Muscle of arm (tissue), 12 donors: ENCODE measurements around the gene DEF6. TPM values are rescaled to one million over a fixed set of nuclear protein-coding genes. Genes with fewer than 3 reads are reported as not detected.
"Not testable (repeated sequence)": the region's sequence is repeated elsewhere in the genome, so short reads cannot be mapped to it uniquely, and the experiment has no call there.

Experiments used
- DNase-seq: peaks from one replicate; pipeline ENCODE4 v3.0.0-alpha.2; 2013
- polyA plus RNA-seq, 12 donors: library from polyadenylated mRNA; unstranded; fragments of 120-200 nt; gene quantifications; one replicate each; pipeline ENCODE4 v1.2.1, GENCODE V29; 2013; ENCODE audit not compliant: insufficient read length in 12 of 12

The DEF6 gene
- polyA plus RNA-seq, 12 donors: 2.9 to 16.7 (median 4.4) TPM; not detected in 1

DNA sequence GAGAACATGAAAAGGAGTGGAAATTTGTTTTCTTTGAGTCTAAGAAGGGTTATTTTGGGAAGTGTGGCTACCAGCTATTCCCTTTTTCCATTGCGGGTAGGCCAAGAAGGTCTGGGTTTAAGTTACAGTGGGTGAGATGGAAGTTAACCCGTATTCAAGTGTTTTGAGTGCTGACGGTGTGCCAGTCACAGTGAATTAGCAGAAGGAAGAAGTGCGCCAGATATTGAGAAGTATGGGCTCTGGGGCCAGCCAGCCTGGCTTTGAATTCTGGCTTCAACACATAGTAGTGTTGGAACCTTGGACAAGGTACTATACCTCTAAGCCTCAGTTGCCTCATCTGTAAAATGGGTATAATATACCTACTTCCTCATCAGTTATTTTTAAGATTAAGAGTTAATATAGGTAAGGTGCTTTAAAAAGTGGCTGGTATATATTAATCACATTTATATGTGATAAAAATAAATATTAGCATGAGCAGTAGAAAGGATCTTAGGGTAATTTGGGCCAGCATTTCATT is 21.8 kb upstream of the DEF6 start:
- DNase-seq: no peak

DNA sequence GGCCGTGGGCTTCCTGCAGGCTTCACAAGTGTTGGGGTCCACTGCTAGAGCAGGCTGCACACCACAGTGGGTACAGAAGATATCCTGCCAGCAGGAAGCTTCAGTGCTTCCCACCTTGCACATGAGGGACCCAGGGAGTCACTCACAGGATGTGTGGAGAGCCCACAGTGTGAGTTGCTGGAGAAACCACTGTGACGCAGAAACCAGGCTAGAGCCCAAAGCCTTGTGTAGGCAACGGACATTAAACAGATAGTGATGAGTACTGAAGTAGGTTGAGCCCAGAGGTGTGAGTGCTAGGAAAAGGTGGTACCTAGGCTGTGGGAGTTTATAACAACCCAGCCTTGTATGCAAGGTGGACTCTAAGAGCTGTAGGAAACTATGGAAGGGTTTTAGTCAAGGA is 18.9 kb upstream of the DEF6 start:
- no peak for DNase-seq

DNA sequence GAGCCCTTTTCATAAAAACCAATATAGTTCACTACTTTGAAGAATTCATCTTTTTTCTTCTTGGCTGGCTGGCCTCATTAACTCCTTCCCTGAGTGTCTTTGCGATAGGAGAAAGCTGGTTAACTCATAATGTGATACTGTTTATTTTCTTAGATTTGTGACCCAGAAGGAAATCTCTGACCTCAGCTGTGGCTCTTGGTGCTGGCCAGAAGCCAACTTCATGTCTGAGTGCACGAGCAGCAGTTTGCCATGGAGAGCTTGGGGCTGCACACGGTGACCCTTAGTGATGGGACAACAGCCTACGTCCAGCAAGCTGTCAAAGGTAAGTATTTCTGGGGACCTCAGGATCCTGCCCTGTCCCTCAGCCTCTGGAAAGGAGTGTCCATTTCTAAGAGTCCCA is 16.7 kb upstream of the DEF6 start:
- DNase-seq: no peak

DNA sequence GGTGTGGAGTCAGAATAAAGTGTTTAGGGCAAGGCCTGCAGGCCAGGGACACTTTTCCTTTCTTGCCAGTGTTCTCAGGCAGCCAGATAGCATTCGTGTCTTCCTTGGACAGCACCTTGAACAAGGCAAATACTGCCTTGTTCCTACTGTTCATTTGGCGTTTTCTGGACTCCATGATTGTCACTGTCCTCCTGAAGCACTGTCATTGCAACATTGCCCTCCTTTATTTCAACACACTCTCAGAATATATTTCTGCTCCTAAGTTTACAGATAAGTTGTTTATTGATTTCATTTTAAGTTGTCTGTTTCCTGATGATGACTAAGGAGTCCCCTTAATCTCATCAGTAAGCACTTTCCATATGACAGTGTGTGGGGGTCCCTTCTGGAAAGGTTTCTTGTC is 15.1 kb upstream of the DEF6 start:
- no peak for DNase-seq

DNA sequence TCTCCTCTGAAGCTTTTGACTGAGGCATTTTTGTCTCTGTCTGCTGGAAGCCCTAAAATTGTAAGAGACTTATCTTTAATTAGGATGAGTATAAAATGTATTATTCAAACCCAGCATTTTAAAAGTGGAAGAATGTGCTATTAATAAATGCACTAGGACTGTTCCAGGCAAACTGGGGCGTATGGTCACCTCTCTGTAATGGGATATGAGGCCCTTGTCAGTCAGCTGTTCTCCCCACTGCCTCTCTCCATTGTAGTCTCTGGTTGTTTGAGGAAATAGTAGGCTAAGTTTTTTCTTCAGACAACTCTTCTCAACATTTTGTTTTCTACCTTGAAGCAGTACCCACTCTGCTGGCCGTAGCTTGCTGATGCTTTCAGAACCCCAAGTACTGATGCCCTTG is 14.3 kb upstream of the DEF6 start:
- DNase-seq: no peak

DNA sequence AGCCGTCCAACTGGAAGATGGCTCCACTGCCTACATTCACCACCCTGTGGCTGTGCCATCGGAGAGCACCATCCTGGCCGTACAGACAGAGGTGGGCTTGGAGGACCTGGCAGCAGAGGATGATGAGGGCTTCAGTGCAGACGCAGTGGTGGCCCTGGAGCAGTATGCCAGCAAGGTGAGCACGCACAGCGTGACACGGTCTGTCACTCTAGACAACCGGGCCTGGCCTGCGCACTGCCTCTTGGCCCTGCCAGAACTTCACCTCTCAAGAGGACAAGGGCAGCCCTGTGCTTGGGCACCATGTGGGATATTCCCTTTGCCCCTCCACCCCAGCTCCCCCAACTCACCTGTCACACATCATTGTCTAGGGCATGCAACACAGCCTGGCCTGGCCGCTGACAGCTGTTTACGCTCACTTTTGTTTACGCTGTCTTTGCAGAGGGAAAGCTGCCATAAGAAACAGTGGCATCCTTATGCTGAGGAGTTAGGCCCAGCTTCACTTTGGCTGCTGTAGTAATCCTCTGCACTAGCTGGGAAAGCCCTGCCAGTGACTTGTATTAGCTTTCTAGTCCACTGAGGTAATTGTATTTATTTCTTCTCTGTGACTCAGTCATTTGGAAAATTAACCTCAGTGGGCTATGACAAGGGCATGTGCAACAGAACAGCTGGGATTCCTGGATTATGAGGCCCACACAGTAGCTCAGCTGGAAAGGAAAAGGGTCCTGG is 9.8 kb upstream of the DEF6 start:
- DNase-seq: no peak

DNA sequence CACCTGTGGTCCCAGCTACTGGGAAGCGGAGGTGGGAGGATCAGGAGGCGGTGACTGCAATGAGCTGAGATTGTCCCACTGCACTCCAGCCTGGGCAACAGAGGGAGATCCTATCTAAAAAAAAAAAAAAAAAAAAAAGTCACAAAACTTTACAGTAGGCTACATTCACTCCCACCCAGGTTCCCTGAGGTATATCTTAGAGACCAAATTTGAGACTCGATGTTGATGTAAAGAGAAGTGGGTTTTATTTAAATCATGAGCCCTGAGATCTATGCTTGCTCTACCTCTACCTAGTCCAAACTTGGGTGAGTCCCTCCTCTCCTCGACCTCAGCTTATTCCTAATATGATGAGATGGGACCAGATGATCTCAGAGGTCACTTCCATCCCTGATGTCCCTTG is 8.8 kb upstream of the DEF6 start:
- DNase-seq: no peak

DNA sequence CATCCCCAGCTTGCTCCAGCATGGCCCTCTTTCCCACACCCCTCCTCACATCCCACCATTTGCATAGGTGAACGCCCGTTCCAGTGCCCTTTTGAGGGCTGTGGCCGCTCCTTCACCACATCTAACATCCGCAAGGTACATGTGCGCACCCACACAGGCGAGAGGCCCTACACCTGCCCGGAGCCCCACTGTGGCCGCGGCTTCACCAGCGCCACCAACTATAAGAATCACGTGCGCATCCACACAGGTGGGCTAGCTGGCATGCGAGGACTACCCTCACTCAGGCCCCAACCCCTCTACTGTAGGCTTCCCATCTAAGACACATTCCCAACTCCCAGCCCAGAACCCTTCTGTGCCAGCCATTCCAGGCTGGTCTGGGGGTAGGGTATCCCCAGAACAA is 6.1 kb upstream of the DEF6 start:
- DNase-seq: no peak

DNA sequence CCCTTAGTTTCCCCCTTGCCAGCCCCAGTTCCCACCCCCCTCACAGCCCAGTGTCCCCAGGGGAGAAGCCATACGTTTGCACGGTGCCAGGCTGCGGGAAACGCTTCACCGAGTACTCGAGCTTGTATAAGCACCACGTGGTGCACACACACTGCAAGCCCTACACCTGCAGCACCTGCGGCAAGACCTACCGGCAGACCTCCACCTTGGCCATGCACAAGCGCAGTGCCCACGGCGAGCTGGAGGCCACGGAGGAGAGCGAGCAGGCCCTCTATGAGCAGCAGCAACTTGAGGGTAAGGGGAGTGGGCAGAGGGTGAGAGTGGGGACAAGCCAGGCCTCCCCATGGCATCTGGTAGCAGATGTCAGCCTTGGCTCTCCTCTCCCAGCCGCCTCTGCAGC is 5.1 kb upstream of the DEF6 start:
- DNase-seq: no peak

DNA sequence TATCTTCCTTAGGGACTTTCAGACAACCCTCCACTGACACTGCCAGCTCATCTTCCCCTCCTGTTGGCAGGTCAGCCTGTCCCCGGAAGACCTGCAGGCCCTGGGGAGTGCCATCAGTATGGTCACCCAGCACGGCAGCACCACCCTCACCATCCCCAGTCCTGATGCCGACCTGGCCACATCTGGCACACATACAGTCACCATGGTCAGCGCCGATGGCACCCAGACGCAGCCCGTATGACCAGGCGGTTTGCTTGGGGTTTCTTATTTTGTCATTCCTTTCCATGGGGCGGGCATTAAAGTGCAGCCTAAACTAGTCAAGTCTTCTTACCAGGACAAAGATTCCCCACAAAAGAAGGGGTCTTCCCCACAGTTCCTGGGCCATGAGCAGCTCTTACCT is 3.9 kb upstream of the DEF6 start:
- DNase-seq: no peak

DNA sequence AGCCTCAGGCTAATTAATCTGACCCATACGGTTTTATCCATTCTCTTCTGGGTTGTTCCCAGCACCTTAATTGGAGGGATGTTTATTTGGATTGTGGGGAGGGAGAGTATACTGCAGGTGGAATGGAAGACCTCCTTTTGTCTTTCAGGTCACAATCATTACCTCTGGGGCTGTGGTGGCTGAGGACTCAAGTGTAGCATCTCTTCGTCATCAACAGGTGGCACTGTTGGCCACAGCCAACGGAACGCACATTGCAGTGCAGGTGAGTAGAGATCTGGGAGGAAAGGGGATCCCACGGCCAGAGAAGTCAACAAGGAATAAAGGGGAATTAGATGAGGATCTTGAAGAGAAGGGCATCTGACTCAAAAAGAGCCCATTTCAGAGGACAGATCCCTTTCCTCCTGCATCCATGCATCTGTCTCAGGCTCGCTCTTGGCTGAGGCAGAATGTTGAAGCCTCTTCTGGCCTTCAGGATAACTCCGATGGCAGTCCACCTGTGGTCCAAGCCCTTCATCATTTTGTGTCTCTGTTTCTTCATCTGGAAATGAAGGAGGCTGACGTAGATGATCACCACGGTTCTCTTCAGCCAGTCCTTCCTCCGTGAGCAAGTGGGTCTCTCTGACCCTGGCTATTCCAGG is 3.2 kb upstream of the DEF6 start:
- DNase-seq: no peak

DNA sequence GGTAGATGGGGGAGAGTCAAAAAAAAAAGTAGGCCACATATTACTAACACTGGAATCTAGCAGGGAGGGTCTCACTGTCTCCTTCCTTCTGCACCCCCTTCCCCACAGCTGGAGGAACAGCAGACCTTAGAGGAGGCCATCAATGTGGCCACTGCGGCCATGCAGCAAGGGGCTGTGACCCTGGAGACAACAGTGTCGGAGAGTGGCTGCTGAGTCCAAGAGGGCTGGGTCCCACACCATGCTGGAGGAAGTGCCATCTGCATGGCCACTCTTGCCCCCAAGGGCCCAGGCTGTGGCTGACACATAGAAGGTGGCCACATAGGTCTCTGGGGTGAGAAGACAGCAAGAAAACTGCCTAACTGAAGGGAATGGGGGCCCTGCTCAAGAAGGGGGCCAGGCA is 2.6 kb upstream of the DEF6 start:
- DNase-seq: no peak

DNA sequence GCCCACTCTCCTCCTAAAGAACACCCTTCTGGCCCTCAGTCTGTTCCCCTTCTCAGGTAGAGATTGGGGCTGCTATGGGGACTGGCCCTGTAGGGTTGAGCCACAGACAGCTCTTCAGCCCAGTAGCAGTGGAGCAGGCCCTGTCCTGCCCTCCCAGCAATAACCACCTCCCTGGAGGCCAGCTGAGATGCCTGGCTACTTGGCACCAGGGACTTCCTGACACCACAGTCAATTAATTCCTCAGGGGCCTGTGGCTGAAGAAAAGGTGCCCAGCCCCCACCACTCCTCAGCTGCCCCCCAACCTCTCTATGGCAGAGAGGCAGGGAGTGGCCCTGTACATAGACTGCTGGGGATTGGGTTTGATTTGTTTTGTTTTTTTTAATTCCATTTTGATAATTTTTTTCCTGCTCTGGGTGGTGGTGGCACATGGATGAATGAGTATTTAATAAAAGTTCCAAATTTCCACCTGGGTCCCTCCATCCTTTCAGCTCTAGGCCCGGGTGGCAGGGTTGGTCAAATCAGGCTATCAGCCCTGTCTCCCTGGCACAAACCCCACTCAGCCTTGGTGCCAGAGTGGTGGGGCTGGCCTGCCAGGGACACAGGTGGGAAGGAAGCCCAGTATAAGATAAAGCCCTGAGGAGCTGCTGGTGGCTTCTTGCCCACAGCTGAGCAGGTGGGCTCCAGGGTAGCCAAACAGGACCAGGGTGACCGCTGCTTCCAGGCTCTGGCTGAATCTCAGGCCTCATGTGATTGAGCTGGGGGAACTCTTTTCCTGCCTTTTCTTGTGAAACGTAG is 1.9 kb upstream of the DEF6 start:
- no peak for DNase-seq

DNA sequence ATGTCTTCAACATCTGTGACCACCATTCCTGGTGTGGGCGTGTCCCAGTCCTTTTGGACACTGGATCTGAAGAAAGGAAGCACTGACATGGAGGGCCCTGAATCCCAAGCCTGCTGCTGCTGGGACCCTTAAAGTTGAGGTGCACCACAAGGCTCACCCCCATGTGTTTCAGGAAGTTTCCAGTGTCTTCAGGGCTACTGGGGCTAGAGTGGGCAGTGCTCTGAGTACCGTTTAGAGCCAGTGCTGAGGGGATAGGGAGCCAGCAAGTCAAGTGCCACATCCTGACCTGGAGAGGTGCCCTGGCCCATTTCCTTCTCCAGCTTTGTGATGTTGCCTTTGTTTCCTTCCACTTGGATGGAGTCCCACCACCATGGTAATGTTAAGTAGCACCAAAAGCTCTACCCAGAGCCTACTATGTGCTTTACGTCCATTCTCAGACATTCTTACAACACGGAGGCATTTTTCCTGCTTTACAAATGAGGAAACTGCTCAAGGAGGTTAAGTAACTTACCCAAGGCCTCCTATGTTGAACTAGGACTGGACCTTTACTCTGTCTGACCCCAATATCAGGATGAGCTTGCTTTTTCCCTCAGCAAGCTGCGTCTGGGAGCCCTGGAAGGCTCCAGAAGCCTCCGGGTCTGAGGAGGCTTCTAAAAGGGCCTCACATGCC is 552 bp upstream of the DEF6 start:
- DNase-seq: no peak

DNA sequence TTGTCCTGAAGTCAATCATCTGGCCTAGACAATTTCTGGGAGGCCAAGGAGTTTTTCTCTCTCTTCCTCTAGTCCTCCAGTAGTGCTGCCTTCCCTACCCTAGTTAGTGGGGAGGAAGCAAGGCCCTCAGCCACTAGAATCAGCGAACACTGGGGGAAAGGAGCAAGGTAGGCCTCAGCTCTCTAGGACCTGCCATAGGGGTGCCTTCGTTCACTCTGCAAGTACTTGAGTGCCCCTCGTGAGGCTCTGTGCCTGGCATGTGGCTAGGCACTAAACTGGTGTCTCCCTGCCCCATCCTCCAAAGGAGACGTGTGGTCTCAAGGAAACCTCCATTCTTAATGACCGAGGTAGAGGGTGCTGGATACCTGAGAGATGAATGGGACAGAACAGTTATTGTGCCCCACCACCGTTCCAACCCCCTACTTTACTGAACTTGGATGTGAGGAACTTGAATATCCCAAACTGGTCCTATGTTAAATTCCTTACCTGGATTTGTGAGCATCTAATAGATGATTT is 1.1 kb downstream of the DEF6 start:
- DNase-seq: no peak

DNA sequence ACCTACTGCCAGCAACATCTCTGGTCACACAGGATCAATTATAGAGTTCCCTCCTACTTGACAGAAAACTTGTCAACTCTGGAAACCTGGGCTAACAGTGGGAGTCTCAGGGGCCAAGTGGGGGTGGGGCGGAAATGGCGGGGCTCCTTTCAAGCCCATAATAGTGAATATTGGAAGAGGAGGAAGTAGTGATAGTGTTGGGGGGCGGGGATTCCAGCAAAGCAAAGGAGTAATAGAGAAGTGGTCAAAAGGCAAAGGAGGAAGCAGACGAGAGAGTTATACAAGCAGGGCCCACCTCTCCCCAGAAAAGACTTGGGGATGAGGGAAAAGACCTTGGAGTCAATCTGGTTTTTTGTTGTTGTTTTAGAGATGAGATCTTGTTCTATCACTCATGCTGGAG is 2.1 kb downstream of the DEF6 start:
- DNase-seq: no peak

DNA sequence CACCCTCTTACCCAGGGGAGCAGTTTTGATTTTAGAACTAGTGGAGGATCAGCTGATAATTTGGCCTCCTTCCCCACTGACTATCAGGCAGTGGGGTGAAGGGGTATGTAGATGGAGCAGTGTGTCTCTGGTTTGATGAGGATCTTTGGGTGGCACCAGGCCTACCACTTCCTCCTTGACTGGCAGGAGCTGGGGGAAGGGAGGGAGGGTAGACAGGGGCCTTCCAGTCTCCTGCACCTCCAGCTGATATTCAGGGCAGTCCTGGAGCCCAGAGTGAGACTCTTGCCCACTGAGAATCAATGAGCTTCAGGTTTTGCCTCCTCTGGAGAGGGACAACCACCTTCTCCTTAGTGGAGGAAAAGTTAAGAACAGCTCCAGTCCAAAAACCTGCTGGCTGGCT is 3.2 kb downstream of the DEF6 start:
- DNase-seq: no peak

DNA sequence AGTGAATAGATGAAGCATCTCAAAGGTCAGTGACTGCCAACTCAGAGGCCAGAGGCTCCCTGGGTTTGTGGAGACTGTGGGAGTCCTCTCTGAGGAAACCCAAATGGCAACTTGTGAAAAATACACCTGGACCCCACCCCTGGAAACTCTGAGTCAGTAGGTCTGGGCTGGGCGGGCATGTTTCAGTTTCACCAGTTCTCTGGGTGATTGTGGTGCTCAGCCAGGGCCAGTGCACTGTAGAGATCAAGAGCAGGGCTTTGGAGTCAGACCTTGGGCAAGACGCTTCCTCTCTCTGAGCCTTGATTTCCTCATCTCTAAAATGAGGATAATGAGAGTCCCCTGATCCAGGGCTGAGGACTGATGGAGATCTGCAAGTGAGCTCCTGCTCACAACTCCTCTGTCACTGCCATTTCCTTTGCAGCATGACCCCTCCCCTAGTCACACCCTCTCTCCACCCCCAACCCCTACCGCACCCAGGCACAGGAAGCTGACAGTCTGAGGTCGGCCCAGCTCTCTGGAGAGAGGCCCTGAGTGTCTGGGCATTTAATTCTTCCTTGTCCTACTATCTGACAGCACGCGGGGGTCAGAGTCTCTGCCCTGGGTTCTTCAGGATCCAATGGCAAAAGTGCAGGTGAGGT is 5.1 kb downstream of the DEF6 start:
- DNase-seq: no peak

DNA sequence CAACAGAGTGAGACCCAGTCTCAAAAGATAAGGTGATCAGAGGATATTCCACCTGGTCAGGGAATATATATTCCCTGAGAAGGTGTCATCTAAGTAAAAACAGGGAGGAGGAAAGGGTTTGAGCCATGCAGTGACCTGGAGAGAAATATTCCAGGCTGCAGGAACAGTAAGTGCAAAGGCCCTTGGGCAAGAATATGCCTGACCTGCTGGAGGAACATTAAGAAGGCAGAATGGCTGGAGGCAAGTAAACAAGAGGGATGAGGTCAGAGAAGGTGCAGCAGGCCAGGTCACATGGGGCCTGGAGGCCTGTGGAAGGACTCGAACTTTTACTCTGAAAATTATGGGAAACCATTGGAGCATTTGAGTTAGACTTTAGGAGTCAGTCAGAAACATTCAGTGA is 6.7 kb downstream of the DEF6 start:
- no peak for DNase-seq

DNA sequence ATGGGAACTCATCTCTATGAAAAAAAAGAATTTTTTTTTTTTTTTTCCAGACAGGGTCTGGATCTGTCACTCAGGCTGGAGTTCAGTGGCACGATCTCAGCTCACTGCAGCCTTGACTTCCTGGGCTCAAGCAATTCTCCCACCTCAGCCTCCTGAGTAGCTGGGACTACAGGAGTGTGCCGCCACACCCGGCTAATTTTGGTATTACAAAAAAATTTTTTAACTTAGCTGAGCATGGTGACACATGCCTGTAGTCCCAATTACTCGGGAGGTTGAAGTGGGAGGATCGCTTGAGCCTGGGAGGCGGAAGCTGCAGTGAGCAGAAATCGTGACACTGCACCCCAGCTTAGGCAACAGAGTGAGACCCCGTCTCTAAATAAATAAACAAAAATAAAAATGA is 7.5 kb downstream of the DEF6 start:
- DNase-seq: no peak

DNA sequence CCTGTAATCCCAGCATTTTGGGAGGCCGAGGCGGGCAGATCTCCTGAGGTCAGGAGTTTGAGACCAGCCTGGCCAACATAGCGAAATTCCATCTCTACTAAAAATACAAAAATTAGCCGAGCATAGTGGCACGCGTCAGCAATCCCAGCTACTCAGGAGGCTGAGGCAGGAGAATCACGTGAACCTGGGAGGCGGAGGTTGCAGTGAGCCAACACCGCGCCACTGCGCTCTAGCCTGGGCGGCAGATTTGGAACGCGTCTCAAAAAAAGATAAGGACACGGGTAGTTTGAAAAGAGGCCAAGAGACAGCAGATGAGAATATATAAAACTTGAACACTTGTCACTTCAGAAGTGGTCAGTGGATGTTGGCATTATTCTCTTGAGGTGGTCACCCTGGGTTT is 9.5 kb downstream of the DEF6 start:
- DNase-seq: not testable (repeated sequence)

DNA sequence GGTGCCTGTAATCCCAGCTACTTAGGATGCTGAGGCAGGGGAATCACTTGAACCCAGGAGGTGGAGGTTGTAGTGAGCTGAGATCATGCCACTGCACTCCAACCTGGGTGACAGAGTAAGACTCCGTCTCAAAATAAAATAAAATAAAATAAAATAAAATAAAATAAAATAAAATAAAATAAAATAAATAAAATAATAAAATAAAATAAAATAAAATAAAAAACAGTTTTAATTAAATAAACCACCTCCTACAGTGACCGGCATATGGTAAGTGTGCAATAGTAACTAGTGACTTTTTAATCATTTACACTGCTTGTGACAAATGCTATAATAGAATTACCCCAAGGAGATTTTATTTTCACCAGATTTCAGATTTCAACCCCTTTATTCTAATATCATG is 10.9 kb downstream of the DEF6 start:
- DNase-seq: not testable (repeated sequence)
